ENCODE measurements around the gene CDC42EP4. TPM values are rescaled to one million over a fixed set of nuclear protein-coding genes. Genes with fewer than 3 reads are reported as not detected.

CDC42EP4 gene
- total and polyA plus RNA-seq, 12 donors: 18.6 to 87.6 (median 30.8) TPM

DNA sequence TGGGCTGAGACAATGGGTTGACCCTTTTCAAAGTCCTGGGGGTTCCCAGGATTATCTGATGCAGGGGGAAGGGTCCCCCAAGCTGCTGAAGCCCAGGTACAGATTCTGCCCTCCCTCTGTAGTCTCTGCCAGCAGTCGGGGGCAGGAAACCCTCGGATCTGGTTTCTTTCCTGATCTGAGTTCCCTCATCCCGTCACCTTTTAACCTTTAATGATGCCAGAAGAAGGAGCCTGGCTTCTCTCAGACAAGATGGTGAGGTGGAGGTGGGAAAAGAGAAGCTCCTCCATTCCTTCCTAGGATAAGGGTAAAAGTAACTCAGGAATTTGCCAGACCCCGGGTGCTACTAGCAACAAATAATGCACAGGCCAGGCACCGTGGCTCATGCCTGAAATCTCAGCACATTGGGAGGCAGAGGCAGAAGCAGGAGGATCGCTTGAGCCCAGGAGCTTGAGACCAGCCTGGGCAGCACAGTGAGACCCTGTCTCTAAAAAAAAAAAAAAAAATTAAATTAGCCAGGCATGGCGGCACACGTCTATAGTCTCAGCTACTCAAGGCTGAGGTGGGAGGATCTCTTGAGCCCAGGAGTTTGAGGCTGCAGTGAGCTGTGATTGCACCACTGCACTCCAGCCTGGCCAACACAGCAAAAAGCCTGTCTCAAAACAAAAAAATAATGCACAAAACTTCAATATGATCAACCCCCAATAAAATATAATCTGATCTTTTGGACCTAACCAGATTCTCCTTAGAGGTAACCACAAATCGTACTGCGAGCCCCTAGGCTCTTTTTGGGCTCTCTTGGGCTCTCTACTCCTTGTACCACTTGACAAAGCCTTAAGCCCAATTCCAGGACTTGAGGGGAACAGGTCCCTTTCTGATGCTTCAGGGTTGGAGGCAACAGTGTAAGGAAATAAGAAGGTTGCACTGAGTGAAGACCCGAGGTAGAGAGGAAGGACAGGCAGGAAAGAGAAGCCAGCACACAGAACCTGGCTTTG lies 5.7 kb downstream of the CDC42EP4 start:
- 42 to 58% methylated on average over 11 of the region's 11 CpGs for WGBS, 2 donors
- DNase-seq: no peak
- intact Hi-C loops (cut with DNase I): loop anchor here in 3 of 10 donors (1.0 to 5.0 kb wide), 2 partner anchors 17 to 61 kb away; no protein-coding TSS in a partner anchor
- Histone ChIP-seq H3K27me3 (no peaks in the 10 kb centered on the region), H3K4me3 (peak overlapping the region in 8 of 10 donors; percentile 6 to 49 (median 41)), H3K9me3 (no peaks in the 10 kb centered on the region), H3K4me1 (peaks cover 38 to 93% (median 87%) of the 10 kb centered on the region in 9 donors), H3K27ac (peak overlapping the region; percentile 33 to 99 (median 98)), H3K36me3 (peaks cover 0 to 7% (median 0%) of the 10 kb centered on the region in 9 donors)
- ATAC-seq: no peak
- TF ChIP-seq, protein P1, sequence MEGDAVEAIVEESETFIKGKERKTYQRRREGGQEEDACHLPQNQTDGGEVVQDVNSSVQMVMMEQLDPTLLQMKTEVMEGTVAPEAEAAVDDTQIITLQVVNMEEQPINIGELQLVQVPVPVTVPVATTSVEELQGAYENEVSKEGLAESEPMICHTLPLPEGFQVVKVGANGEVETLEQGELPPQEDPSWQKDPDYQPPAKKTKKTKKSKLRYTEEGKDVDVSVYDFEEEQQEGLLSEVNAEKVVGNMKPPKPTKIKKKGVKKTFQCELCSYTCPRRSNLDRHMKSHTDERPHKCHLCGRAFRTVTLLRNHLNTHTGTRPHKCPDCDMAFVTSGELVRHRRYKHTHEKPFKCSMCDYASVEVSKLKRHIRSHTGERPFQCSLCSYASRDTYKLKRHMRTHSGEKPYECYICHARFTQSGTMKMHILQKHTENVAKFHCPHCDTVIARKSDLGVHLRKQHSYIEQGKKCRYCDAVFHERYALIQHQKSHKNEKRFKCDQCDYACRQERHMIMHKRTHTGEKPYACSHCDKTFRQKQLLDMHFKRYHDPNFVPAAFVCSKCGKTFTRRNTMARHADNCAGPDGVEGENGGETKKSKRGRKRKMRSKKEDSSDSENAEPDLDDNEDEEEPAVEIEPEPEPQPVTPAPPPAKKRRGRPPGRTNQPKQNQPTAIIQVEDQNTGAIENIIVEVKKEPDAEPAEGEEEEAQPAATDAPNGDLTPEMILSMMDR (IDR thresholded peaks at IDR 0.05): no peak

GRCh38 chr17:73304971-73305812 lies 6.6 kb downstream of the CDC42EP4 start:
- peak overlapping the region in 9 of 10 donors; percentile 6 to 49 (median 37) for H3K4me3 ChIP-seq
- DNase-seq: peak; percentile 71 to 86
- H3K27ac ChIP-seq: peak overlapping the region; percentile 33 to 99 (median 98)
- H3K4me1 ChIP-seq: peaks cover 38 to 100% (median 95%) of the 10 kb centered on the region in 9 donors
- no peaks in the 10 kb centered on the region for H3K9me3 ChIP-seq
- intact Hi-C loops (cut with DNase I): loop anchor here in 3 of 10 donors (1.0 to 5.0 kb wide), 2 partner anchors 16 to 62 kb away; no protein-coding TSS in a partner anchor
- peaks cover 0 to 7% (median 0%) of the 10 kb centered on the region in 9 donors for H3K36me3 ChIP-seq
- ATAC-seq: peak; percentile 63 to 84 (median 74)
- TF ChIP-seq, protein P1 (IDR thresholded peaks at IDR 0.05): peak in 8 of 9 donors; percentile 8 to 66 (median 46)
- H3K27me3 ChIP-seq: no peaks in the 10 kb centered on the region
- 8 to 10% methylated on average over 16 of the region's 16 CpGs for WGBS, 2 donors

DNA sequence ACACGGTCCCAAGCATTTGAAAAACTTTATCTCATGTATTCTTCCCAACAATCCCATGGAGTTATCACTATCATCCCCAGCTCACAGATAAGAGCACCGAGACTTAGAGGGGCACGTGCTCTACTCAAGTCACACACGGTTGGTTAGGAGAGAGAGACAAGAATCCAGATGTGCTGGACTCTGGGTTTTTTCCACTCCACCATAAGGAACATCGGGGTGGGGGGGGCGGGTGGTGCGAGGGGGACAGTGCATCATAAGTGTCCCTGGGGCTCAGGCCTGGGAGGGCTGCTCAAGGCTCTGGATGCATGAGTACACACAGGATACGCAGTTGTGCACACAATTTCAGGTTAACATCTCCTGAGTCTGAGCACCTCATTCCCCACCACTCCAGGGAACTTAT lies 7.4 kb downstream of the CDC42EP4 start:
- Histone ChIP-seq H3K4me3 (peak overlapping the region in 8 of 10 donors; percentile 6 to 49 (median 41)), H3K36me3 (peaks cover 0 to 7% (median 0%) of the 10 kb centered on the region in 9 donors), H3K27me3 (no peaks in the 10 kb centered on the region), H3K27ac (peak overlapping the region; percentile 33 to 99 (median 98)), H3K4me1 (peaks cover 34 to 100% (median 91%) of the 10 kb centered on the region in 9 donors), H3K9me3 (no peaks in the 10 kb centered on the region)
- no peak for DNase-seq
- TF ChIP-seq, protein P1 (IDR thresholded peaks at IDR 0.05): no peak
- intact Hi-C loops (cut with DNase I): no loop called here
- WGBS, 2 donors: 16 to 18% methylated on average over 8 of the region's 8 CpGs
- ATAC-seq: peak; percentile 1 to 19 (median 8)
